HG03521 (cell line): ENCODE results near the gene PMF1.
"Not testable (repeated sequence)": the region's sequence is repeated elsewhere in the genome, so short reads cannot be mapped to it uniquely, and the experiment has no call there.

Experiments used
- ATAC-seq: cut with Tn5 transposase; IDR thresholded peaks from one replicate; pipeline ENCODE4 v1.9.1; 2021; ENCODE audit warnings: mild to moderate bottlenecking, moderate library complexity; ENCODE audit not compliant: unreplicated experiment

Gene PMF1

DNA sequence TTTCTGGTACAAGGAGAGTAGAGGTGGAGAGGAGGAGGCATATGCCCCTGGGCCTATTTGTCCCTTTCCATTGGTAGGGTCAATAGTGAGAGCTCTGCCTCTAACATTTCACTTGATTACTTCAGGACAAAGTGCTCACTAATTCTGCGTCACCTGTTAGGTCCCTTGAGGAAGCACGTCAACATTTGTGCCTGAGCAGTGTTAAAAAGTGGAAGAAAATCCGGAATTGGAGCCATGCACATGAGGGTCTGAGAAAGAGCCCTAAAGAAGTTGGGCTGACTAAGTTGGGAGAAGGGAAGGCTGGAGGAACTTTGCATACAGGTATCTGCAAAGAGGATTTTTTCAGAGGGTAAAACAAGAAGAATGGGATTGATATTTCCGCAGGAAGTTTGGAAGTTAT, 17.0 kb upstream of the PMF1 start:
- no peak for ATAC-seq

DNA sequence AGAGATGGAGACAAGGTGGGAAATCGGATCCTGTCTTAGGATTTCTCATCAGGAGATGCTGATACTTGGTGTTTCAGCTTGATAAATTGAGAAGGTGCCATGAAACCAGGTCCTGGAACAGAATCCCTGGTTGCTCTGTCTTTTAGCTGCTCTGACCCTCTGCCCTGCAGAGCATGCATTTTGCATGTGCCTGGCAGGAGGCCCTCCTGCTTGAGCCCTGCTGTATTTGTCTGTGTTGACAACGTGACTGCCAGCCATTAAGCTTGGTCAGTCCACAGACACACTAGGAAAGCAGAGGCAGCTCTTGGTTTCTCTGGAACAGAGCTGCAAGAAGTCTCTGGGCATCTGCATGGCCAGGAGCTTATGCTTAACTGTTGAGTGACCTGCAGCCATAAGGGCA, 16.4 kb upstream of the PMF1 start:
- no peak for ATAC-seq

DNA sequence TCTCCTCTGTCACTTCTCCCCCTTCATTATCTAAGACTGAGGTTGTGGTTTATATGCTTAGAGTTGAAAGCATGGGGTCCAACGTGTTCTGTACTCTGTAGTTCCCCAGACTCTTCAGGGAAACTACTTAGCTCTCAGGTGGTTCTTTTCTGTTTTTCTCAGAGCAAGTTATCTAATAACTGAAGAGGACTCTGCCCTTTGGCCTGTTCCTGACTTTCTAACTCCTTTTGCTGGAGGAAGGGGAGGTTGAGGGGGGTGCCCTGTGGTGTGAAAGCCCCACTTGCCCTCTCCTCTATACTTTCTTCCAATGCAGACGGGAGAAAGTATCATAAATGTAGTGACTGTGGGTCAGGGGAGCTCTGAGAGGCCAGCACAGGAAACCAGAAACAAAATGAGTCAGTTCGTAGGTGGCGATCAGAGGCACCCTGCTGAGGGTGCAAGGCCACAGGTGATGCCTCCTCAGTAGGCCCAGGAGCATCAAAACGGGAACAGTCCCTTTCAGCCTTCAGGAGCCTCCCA, 13.9 kb upstream of the PMF1 start:
- ATAC-seq, result no peak

DNA sequence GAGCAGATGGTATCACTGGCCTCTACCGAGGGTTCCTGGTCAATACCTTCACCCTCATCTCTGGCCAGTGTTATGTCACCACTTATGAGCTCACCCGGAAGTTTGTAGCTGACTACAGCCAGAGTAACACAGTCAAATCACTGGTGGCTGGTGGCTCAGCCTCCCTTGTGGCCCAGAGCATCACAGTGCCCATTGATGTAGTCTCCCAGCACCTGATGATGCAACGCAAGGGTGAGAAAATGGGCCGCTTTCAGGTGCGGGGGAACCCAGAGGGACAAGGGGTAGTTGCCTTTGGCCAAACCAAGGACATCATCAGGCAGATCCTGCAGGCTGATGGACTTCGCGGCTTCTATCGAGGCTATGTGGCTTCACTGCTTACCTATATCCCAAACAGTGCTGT, 12.8 kb upstream of the PMF1 start:
- no peak for ATAC-seq

DNA sequence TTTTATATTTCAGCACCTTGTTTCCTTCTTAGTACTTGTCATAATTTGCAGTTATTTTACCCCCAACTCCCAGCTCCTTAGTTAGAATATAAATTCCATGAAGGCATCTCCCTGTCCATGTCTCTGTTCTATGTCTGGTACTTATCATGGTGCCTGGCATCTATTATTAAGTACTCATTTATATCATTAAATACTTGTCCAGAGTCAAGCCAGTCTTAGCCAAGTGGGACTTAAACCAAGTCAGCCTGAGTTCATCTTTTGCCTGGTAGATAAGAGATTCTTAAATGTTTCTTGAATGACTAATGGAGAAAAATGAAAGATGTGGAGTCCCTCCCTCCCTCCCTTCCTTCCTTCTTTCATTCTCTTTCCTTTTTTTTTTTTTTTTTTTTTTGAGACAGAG, 9.5 kb upstream of the PMF1 start:
- no peak for ATAC-seq

DNA sequence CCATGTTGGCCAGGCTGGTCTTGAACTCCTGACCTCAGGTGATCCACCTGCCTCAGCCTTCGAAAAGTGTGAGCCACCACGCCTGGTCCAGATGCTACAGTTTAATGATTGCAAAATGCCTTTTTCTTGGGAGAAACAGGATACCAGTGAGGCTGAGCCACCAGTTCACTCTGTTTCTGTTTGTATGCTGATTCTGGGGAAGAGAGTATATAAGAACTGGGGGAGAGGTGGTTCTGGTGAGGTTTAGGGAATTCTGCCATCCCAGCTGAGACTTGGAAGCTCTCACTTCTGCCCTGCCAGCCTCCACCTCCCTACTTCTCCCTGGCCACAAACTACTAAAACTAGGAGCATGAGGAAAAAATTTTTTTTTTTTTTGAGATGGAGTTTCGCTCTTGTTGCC, 8.1 kb upstream of the PMF1 start:
- no peak for ATAC-seq

DNA sequence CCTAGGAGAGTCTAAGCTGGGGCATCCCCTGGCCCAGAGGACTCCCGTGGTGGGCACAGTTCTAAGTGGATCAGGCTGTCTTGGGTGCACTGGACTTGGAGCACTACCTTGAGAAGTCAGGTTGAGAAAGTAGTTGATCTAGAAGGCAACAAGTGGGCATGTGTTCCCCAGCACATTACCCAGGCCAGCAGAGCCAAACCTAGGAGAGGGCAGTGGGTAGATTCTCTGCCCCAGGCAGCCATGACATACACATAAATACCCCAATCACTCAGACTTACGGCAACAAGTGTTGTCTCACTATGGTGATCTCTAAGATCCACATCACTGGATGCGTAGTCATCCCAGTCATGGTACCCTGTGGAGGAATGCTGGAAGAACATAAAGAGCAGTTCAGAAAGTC, 1.6 kb upstream of the PMF1 start:
- no peak for ATAC-seq

DNA sequence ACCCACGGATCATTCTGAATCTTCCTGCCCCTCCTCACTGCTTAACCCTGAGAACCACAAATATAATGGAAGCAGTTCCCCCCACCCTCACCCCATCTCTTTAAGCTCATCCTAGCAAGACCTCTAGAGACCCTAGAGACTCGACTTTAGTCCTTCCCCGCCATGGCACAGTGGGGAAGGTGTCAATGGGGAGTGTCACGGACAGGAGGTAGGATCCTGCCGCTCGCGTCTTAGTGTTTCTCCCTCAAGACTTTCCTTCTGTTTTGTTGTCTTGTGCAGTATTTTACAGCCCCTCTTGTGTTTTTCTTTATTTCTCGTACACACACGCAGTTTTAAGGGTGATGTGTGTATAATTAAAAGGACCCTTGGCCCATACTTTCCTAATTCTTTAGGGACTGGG, 677 bp upstream of the PMF1 start:
- ATAC-seq, result no peak

DNA sequence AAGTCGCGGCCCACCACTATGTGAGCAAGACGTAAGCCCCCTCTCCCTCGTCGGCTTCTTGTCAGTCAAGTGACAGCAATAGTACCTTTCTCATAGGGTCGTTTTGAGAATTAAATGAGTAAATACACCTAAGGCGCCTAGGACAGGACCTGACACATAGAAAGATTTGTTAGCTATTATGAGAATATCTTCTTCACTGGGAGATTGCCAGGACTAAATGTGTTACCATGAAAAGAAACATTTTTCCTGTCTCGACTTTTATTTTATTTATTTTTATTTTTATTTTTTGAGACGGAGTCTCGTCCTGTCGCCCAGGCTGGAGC, 798 bp downstream of the PMF1 start:
- no peak for ATAC-seq

DNA sequence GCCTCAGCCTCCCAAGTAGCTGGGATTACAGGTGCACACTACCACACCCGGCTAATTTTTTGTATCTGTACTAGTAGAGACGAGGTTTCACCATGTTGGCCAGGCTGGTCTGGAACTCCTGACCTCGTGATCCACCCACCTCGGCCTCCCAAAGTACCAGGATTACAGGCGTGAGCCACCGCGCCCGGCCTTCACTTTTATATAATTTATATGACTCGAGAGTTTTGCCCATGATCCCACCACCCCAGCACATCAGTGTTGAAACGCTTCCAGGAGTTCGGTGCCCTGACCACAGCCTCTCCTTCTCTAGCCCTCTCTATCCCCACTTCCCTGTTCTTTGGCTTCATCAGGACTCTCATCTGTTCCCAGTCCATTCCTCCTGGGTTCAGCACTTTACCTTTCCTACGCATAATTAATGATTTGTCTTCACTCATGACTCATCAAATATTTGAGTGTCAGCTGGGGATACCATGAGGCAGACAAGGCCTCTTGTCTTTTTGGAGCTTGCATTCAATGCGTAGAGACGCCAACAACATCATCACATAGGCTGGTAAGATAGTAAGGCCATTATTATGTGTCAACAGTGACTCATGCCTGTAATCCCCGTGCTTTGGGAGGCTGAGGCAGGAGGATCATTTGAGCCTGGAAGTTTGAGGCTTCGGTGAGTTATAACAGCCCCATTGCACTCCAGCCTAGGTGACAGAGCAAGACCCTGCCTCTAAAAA, 1.4 kb downstream of the PMF1 start:
- no peak for ATAC-seq

DNA sequence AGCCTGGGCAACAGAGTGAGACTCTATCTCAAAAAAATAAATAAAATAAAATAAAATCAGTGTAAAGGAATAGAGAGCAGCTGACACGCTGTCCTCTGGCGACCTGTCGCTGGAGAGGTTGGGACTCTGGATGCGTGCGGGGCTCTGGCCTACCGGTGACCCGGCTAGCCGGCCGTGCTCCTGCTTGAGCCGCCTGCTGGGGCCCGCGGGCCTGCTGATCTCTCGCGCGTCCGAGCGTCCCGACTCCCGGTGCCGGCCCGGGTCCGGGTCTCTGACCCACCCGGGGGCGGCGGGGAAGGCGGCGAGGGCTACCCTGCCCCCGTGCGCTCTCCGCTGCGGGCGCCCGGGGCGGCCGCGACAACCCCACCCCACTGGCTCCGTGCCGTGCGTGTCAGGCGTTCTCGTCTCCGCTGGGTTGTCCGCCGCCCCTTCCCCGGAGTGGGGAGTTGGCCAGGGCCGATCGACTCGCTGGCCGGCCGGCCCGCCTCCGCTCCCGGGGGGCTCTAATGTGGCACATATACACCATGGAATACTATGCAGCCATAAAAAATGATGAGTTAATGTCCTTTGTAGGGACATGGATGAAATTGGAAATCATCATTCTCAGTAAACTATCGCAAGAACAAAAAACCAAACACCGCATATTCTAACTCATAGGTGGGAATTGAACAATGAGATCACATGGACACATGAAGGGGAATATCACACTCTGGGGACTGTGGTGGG, 3.7 kb downstream of the PMF1 start:
- ATAC-seq, result not testable (repeated sequence)

DNA sequence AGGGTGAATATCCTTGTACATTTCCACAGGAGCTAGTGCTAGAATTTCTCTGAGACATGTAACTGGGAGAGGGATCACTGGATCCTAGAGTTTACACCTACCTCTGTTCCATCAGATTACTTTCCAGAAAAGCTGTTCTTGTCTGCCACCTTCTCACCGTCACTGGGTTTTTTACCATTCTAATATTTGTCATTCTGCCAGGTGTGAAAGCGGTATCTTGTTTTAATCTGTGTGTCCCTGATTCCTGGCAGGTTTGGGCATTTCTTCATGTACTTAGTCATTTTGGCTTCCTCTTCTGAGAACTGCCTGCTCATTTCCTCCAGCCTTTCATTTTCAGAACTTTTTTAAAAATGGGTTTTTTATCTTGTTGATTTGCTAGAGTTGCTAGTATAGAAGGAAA, 5.1 kb downstream of the PMF1 start:
- no peak for ATAC-seq

DNA sequence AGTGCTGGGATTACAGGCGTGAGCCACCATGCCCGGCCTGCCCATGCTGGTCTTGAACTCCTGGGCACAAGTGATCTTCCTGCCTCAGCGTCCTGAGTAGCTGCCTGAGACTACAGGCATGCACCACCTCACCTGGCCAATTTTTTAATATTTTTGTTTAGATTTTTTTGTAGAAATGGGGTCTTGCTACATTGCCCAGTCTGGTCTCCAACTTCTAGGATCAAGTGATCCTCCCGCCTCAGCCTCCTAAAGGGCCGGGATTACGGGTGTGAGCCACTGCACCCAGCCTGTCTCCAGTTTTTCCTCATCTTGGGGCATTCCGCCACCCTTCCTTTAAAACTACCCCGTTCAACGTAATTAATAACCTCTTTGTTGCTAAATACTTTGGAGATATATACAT, 7.4 kb downstream of the PMF1 start:
- no peak for ATAC-seq

DNA sequence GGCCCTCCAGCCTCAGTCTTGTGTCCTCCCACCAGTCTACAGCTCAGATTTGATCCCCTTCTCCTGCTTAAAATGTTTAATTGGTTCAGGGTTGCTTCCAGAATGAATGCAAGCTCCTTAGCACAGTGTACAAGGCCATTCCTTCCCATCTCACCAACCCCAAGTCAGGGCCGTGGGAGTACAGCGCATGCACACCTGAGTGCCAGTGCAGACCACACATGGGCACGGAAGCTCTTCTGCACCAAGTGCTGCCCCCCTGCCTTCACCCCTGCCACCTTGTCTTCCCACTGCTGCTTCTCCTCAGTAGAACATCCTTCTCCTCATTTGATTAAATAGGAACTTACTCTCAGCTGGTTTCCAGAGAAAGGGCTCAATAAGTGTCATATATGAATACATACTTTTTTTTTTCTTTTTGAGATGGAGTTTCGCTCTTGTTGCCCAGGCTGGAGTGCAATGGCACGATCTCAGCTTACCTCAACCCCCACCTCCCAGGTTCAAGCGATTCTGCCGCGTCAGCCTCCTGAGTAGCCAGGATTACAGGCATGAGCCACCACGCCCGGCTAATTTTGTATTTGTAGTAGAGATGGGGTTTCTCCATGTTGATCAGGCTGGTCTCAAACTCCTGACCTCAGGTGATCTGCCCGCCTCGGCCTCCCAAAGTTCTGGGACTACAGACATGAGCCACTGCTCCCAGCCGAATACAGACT, 9.3 kb downstream of the PMF1 start:
- ATAC-seq, result no peak

DNA sequence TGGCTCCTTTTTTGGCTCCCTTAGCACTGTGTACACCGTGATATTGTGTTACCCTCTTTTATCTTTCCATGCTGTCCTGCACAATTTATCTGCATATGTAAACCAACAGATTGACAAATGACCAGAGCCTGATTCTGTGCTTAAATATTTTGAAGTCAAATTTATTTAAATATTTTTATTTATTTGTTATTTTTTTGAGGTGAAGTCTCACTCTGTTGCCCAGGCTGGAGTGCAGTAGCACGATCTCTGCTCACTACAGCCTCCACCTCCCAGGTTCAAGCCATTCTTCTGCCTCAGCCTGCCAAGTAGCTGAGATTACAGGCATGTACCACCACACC, 12.8 kb downstream of the PMF1 start:
- ATAC-seq, result peak; percentile 11

DNA sequence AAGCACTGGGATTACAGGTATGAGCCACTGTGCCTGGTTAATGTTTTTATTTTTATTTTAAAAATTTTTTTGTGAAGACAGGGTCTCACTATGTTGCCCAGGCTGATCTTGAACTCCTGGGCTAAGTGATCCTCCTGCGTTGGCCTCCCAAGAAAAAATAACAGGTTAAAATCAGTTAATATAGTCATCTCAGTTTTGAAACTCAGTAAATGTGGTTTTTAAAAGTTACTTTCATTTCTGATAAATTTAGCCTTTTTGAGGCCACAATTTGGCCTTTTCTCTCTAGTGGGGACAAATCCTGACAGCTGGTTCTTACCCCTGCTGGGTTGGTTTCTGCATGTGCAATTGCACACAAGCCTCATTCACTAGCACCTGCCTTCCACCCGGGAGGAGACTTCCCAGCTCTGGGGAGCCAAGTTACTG, 13.3 kb downstream of the PMF1 start:
- peak; percentile 57 for ATAC-seq

DNA sequence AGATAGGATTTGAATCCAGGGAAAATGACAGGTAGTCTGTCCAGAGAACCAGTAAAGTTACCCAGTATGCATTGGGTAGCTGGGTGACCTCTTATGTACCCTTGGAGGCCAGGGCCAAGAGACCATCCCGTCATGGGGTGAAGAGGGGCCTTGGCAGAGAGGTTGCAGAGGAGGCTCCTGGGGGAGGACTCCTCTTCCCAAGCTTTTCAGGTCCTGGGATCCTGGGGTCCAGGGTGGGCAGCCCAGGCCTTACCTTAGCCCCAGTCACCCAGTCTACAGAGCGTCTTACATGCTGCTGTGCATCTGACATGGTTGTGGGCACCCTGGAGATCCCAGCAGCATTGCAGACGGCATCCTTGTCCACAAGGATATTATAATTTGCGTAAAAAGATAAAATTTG, 14.0 kb downstream of the PMF1 start:
- no peak for ATAC-seq

DNA sequence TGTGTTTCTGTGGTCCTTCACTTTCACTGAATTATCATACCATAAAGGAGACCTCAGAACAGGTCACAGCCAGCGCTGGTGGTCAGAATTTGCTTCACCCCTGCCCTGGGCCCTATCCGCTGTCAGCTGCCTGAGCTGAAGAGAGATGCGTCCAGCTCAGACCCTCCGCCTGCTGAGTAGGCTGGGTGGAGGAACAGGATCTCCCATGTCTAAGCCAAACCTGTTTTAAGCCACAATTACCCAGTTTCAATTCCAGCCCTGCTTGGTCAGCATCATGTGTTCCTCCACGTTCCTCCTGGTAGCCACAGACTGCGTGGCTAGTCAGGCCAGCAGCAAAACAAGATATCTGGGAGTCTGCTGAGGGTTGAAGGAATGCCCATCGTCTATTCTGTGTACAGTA, 15.7 kb downstream of the PMF1 start:
- no peak for ATAC-seq

DNA sequence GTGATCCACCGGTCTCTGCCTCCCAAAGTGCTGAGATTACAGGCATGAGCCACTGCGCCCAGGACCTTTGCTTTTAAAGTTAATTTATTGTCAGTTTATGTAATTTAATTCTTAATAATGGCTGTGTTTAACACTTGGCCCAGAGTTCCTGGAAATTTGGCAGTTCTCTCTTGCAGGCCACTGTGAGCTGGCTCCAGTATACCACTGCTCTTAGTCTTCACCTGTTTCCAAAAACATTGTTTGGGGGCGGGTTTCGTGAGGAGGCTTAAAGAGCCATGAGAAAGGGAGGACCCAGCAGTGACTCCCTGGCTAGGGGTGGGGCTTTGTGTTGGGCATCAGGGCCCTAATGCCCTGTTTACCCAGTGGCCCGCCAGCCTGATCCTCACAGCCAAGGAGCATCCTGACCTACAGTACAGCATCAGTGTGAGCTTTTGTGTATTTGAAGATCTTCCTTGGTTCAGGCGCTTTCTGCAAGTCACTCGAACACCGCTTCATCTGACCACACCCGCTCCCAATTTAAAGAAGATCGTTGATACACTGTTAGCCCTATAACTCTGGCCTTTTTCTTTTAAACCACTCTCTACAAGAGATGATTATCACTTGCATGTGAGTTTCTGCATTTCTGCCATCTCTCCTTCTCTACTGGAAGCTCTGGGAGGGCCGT, 17.1 kb downstream of the PMF1 start:
- no peak for ATAC-seq

DNA sequence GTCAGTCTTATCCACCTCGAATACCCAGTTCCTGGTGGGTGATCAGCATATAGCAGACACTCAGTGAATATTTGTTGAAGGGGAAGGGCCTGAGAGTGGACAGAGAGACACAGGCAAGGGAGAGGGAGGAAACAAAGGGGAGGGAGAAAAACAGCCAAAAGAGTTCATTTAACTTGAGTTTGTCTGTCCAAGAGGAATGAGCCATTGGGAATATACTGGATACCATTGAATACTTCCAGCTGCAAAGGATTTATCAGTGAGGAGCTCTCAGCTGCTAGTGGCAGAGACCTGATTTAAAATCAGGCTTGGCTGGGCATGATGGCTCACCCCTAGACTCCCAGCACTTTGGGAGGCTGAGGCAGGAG, 17.6 kb downstream of the PMF1 start:
- ATAC-seq, result no peak

DNA sequence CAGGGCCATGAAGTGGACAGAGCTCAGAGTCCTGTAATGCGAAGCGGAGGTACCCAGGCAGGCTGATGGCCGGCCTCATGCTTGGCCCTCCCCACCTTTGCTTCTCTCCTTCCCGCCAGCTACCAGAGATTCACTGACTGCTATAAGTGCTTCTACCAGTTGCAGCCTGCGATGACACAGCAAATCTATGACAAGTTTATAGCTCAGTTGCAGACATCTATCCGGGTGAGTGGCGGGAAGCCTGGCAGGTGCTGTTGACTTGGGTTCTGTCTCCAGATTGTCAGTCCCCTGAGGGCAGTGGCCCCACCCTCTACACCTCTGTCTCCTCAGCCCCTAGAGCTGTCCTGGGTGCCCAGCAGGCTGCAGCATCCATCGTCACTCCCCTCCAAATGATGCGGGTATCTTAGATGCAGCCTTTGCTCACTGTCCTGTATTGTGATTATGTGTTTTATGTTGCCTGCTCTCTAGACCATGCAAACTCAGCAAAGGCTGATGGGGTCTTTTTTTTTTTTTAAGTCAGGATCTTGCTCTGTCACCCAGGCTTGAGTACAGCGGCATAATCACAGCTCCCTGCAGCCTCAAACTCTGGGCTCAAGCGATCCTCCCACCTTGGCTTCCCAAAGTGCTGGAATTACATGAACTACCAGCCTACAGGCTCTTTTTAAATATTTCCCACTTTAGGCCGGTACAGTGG, 19.5 kb downstream of the PMF1 start:
- no peak for ATAC-seq
